NCI-H1436 (cell line): ENCODE results near the gene GPR84.
"Not testable (repeated sequence)": the region's sequence is repeated elsewhere in the genome, so short reads cannot be mapped to it uniquely, and the experiment has no call there.

ENCODE experiments used
- DNase-seq: peaks from one replicate; lab custom pipeline; 2025; lab: John Stamatoyannopoulos, UW

The GPR84 gene

GRCh38 chr12:54325442-54326109 is 38.7 kb downstream of the GPR84 start:
- DNase-seq = not testable (repeated sequence)

GRCh38 chr12:54324617-54325441 is 39.5 kb downstream of the GPR84 start, which contains the start of gene COPZ1:
COPZ1 (plus strand) TSS chr12:54325131; CDS start chr12:54325164, 33 bp downstream.
- DNase-seq = peak; percentile 99

- DNase-seq = no peak
These were observed 42.9 kb downstream of the GPR84 start for GRCh38 chr12:54321363-54321762.
